SK-N-SH (cell line): ENCODE results near the gene TMEM187. TPM values are rescaled to one million over a fixed set of nuclear protein-coding genes. Genes with fewer than 3 reads are reported as not detected.

Source experiments
- CTCF ChIA-PET: fragments of 300-600, 350-600 bp; formaldehyde crosslinking; extraction: SDS; loops from one replicate; lab custom pipeline; 2021; lab: Yijun Ruan, JAX
- POLR2A ChIA-PET: fragments of 350-600 bp; sonication (Branson Sonifier 250); formaldehyde crosslinking; extraction: SDS; loops from one replicate; lab custom pipeline; 2020; ENCODE audit warnings: antibody characterized with exemption, inconsistent platforms; lab: Yijun Ruan, JAX
- DNase-seq: peaks from one replicate; pipeline ENCODE4 v3.0.0; 2012
- H2AFZ ChIP-seq: fragments of 200-600 bp; sonication (generic); 2 replicates; pipeline ENCODE4 v1.8.1; 2016; ENCODE audit warnings: antibody characterized with exemption, mild to moderate bottlenecking, low read depth
- H3F3A ChIP-seq: fragments of 200-600 bp; sonication (generic); replicated peaks from 2 replicates; pipeline ENCODE3; 2016; ENCODE audit warnings: antibody characterized with exemption, mild to moderate bottlenecking; ENCODE audit not compliant: insufficient read depth
- H3K27ac ChIP-seq, 2 experiments: fragments of 200-500 bp in 1 of 2; fragments of 200-600 bp in 1 of 2; sonication (Bioruptor generic) in 1 of 2; sonication (generic), shearing (Covaris generic) in 1 of 2; 2 replicates each; pipeline versions ENCODE4 v1.5.1 to v1.6.1; 2014 to 2016; ENCODE audit warnings: low read depth in 2 of 2, inconsistent platforms in 1 of 2, low read length in 1 of 2, mild to moderate bottlenecking in 1 of 2, mixed read lengths in 1 of 2
- H3K27me3 ChIP-seq: fragments of 200-600 bp; sonication (generic), shearing (Covaris generic); 2 replicates; pipeline ENCODE4 v1.6.1; 2016; ENCODE audit warnings: mixed run types; ENCODE audit not compliant: insufficient read depth
- H3K36me3 ChIP-seq, 2 experiments: fragments of 200-500 bp in 1 of 2; fragments of 200-600 bp in 1 of 2; sonication (Bioruptor generic) in 1 of 2; sonication (generic) in 1 of 2; replicated peaks in 1 of 2; 2 replicates each; pipeline versions ENCODE3 to v1.5.1; 2014 to 2016; ENCODE audit warnings: low read length in 1 of 2, mild to moderate bottlenecking in 1 of 2; ENCODE audit not compliant: insufficient read depth in 2 of 2, control insufficient read depth in 1 of 2
- H3K4me1 ChIP-seq, 2 experiments: fragments of 200-500 bp in 1 of 2; fragments of 200-600 bp in 1 of 2; sonication (Bioruptor generic) in 1 of 2; sonication (generic), shearing (Covaris generic) in 1 of 2; 2 replicates each; pipeline versions ENCODE4 v1.5.1 to v1.6.1; 2014 to 2016; ENCODE audit warnings: low read depth in 1 of 2, low read length in 1 of 2, mixed run types in 1 of 2; ENCODE audit not compliant: insufficient read depth in 2 of 2, control insufficient read depth in 1 of 2
- H3K4me2 ChIP-seq: fragments of 200-600 bp; sonication (generic), shearing (Covaris generic); 2 replicates; pipeline ENCODE4 v1.6.1; 2017; ENCODE audit warnings: mixed run types
- H3K4me3 ChIP-seq, 2 experiments: fragments of 200-500 bp in 1 of 2; fragments of 200-600 bp in 1 of 2; sonication (Bioruptor generic) in 1 of 2; sonication (generic), shearing (Covaris generic) in 1 of 2; 2 replicates each; pipeline versions ENCODE4 v1.5.1 to v1.8.1; 2014 to 2016; ENCODE audit warnings: low read depth in 2 of 2, inconsistent platforms in 1 of 2, low read length in 1 of 2, mild to moderate bottlenecking in 1 of 2, mixed read lengths in 1 of 2, moderate library complexity in 1 of 2
- H3K79me2 ChIP-seq: fragments of 200-600 bp; sonication (generic); 2 replicates; pipeline ENCODE4 v1.8.1; 2017; ENCODE audit warnings: mild to moderate bottlenecking; ENCODE audit not compliant: insufficient read depth
- H3K9ac ChIP-seq: fragments of 200-600 bp; sonication (generic); 2 replicates; pipeline ENCODE4 v1.6.1; 2017; ENCODE audit warnings: mixed run types
- H3K9me2 ChIP-seq: fragments of 200-600 bp; sonication (generic); 2 replicates; pipeline ENCODE4 v1.6.1; 2017; ENCODE audit warnings: mixed run types
- H3K9me3 ChIP-seq: fragments of 200-600 bp; sonication (generic); 2 replicates; pipeline ENCODE4 v1.6.1; 2017; ENCODE audit warnings: mixed run types, mild to moderate bottlenecking, moderate library complexity
- H4K20me1 ChIP-seq: fragments of 200-600 bp; sonication (generic); 2 replicates; pipeline ENCODE4 v1.6.1; 2017; ENCODE audit warnings: mild to moderate bottlenecking, mixed run types; ENCODE audit not compliant: insufficient read depth
- EZH2phosphoT487 ChIP-seq: fragments of 200-600 bp; sonication (generic); IDR thresholded peaks from 2 replicates; pipeline ENCODE4 v1.6.1; 2017; ENCODE audit warnings: low read depth, mixed run types, mild to moderate bottlenecking, antibody characterized with exemption, moderate library complexity, borderline replicate concordance
- FOSL2 ChIP-seq: IDR thresholded peaks from 2 replicates; pipeline ENCODE4 v1.4.0; 2012; ENCODE audit warnings: low read depth, mild to moderate bottlenecking, moderate library complexity, borderline replicate concordance
- FOXJ3 ChIP-seq: sonication (generic); formaldehyde crosslinking; IDR thresholded peaks from 2 replicates; pipeline ENCODE4 v1.5.1; 2020; ENCODE audit warnings: mild to moderate bottlenecking, missing genetic modification reagents
- FOXM1 ChIP-seq: IDR thresholded peaks from 2 replicates; pipeline ENCODE4 v1.4.0; 2012; ENCODE audit warnings: low read depth, mild to moderate bottlenecking
- GATA2 ChIP-seq: sonication (generic); formaldehyde crosslinking; IDR thresholded peaks from 2 replicates; pipeline ENCODE4 v1.5.0; 2020; ENCODE audit warnings: mild to moderate bottlenecking, missing genetic modification reagents
- JUND ChIP-seq: IDR thresholded peaks from 2 replicates; pipeline ENCODE4 v1.4.0; 2012
- MAX ChIP-seq: IDR thresholded peaks from 2 replicates; pipeline ENCODE4 v1.4.0; 2012; ENCODE audit warnings: low read depth
- MEF2A ChIP-seq: IDR thresholded peaks from 2 replicates; pipeline ENCODE4 v1.4.0; 2012; ENCODE audit warnings: low read depth, borderline replicate concordance
- NFIC ChIP-seq: IDR thresholded peaks from 2 replicates; pipeline ENCODE4 v1.4.0; 2012; ENCODE audit warnings: borderline replicate concordance
- RAD21 ChIP-seq: IDR thresholded peaks from 2 replicates; pipeline ENCODE4 v1.6.1; 2012; ENCODE audit warnings: mild to moderate bottlenecking, low read length
- RCOR1 ChIP-seq: fragments of 150-350 bp; IDR thresholded peaks from 2 replicates; pipeline ENCODE4 v1.6.1; 2017; ENCODE audit warnings: antibody characterized with exemption, low read length
- RFX5 ChIP-seq: IDR thresholded peaks from 2 replicates; pipeline ENCODE4 v1.6.1; 2012; ENCODE audit warnings: mild to moderate bottlenecking, improper control_type of control experiment, low read length
- RXRA ChIP-seq: IDR thresholded peaks from 2 replicates; pipeline ENCODE4 v1.4.0; 2012; ENCODE audit warnings: low read depth, mild to moderate bottlenecking, borderline replicate concordance
- WGBS: methylation state at CpG from one replicate; pipeline ENCODE4 v1.1.6; 2017; ENCODE audit warnings: low lambda C conversion rate; 5-methylcytosine and 5-hydroxymethylcytosine counted together
- polyA plus RNA-seq, 3 experiments: library from polyadenylated mRNA; depleted of rRNA; stranded (reverse); fragments of >200 nt; gene quantifications; 2 replicates each; pipeline ENCODE4 v1.2.3, GENCODE V29; 2012
- TF ChIP-seq, protein P1 (sequence below): fragments of 150-350 bp; IDR thresholded peaks from 2 replicates; pipeline ENCODE4 v1.6.1; 2017; ENCODE audit warnings: antibody characterized with exemption, low read length, low read depth, borderline replicate concordance
- TF ChIP-seq, protein P2 (sequence below): IDR thresholded peaks from 2 replicates; pipeline ENCODE4 v1.4.0; 2012; ENCODE audit warnings: low read depth, borderline replicate concordance
- TF ChIP-seq, protein P3 (sequence below): IDR thresholded peaks from 2 replicates; pipeline ENCODE4; 2012

TMEM187 gene
- polyA plus RNA-seq, 1 of the 3 experiments (the other 2 are of a cell fraction), result 10.9 TPM

GRCh38 chrX:153993079-153993478 is 20.5 kb downstream of the TMEM187 start:
- Histone ChIP-seq H3K79me2 (no peaks in the 10 kb centered on the region), H3K36me3 (no peaks in the 10 kb centered on the region), H3K4me2 (no peak overlapping the region), H3K4me1 (no peaks in the 10 kb centered on the region), H3K27ac (no peak overlapping the region), H3K9ac (no peak overlapping the region), H3K4me3 (no peak overlapping the region), H3K9me3 (no peaks in the 10 kb centered on the region), H2AFZ (no peak overlapping the region), H3K27me3 (peaks cover 6% of the 10 kb centered on the region), H3K9me2 (no peaks in the 10 kb centered on the region), H4K20me1 (peaks cover 2% of the 10 kb centered on the region; the same call in 1 of the 2 replicates), H3F3A (no peaks in the 10 kb centered on the region)
- 78% methylated on average over 12 of the region's 12 CpGs for WGBS
- DNase-seq, result no peak
- POLR2A ChIA-PET, result no interaction called here
- TF ChIP-seq, protein P1, sequence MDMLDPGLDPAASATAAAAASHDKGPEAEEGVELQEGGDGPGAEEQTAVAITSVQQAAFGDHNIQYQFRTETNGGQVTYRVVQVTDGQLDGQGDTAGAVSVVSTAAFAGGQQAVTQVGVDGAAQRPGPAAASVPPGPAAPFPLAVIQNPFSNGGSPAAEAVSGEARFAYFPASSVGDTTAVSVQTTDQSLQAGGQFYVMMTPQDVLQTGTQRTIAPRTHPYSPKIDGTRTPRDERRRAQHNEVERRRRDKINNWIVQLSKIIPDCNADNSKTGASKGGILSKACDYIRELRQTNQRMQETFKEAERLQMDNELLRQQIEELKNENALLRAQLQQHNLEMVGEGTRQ, result no peak
- no peak for TF ChIP-seq RAD21
- no peak for TF ChIP-seq NFIC
- TF ChIP-seq RFX5, result no peak
- TF ChIP-seq RXRA, result no peak
- TF ChIP-seq RCOR1, result no peak
- TF ChIP-seq MEF2A, result no peak
- no peak for TF ChIP-seq FOXM1
- no peak for TF ChIP-seq MAX
- no peak for TF ChIP-seq FOXJ3 (CRISPR knock-in tag)
- no peak for TF ChIP-seq JUND
- no peak for TF ChIP-seq FOSL2
- TF ChIP-seq EZH2phosphoT487, result no peak
- no peak for TF ChIP-seq GATA2 (CRISPR knock-in tag)
- TF ChIP-seq, protein P2, sequence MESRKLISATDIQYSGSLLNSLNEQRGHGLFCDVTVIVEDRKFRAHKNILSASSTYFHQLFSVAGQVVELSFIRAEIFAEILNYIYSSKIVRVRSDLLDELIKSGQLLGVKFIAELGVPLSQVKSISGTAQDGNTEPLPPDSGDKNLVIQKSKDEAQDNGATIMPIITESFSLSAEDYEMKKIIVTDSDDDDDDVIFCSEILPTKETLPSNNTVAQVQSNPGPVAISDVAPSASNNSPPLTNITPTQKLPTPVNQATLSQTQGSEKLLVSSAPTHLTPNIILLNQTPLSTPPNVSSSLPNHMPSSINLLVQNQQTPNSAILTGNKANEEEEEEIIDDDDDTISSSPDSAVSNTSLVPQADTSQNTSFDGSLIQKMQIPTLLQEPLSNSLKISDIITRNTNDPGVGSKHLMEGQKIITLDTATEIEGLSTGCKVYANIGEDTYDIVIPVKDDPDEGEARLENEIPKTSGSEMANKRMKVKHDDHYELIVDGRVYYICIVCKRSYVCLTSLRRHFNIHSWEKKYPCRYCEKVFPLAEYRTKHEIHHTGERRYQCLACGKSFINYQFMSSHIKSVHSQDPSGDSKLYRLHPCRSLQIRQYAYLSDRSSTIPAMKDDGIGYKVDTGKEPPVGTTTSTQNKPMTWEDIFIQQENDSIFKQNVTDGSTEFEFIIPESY, result no peak
- TF ChIP-seq, protein P3, sequence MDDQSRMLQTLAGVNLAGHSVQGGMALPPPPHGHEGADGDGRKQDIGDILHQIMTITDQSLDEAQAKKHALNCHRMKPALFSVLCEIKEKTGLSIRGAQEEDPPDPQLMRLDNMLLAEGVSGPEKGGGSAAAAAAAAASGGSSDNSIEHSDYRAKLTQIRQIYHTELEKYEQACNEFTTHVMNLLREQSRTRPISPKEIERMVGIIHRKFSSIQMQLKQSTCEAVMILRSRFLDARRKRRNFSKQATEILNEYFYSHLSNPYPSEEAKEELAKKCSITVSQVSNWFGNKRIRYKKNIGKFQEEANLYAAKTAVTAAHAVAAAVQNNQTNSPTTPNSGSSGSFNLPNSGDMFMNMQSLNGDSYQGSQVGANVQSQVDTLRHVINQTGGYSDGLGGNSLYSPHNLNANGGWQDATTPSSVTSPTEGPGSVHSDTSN, result no peak
- CTCF ChIA-PET, result interaction anchor here (1.3 kb wide), 1 partner anchor 20 kb away, joined by 3 read pairs; no protein-coding TSS in a partner anchor
